Measurements from ENCODE around the gene USP14.

DNA sequence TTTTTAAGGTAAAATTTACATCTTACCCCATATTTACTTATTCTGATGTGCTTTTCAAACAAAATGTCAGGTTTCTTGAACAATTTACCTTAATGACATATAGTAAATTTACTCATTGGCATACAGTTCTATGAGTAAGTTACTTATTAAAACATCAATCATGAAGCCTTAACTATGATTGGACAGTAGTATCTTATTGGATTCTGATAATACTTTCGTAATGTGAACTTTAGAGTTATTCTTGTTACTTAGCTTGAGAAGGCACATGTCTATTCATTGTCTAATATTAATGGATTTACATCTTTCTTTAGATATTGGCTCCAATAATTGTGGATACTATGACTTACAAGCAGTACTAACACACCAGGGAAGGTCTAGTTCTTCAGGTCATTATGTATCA, 51.7 kb downstream of the USP14 start:
- no peak for TF ChIP-seq EZH2 (IDR thresholded peaks at IDR 0.05; ENCODE audit: insufficient read depth, poor library complexity, severe bottlenecking)
- TF ChIP-seq EZH2phosphoT487 (IDR thresholded peaks at IDR 0.05; ENCODE audit: insufficient read depth, low read depth), result no peak

Measured in GM23248 (cell line).